HepG2 (cell line): ENCODE measurements around the gene RPLP2. TPM values are rescaled to one million over a fixed set of nuclear protein-coding genes. Genes with fewer than 3 reads are reported as not detected.
A peak's percentile ranks its signal among the peaks of the same experiment; 100 is the strongest.

Experiments
- ATAC-seq: fragments of 200-7000 bp; cut with Tn5 transposase; 3 replicates; pipeline ENCODE4 v1.9.1; 2020; ENCODE audit warnings: mild to moderate bottlenecking, moderate library complexity
- BruUV-seq: library from RNA; stranded (reverse); fragments of 400-500 nt; replicated peaks from 2 replicates; lab custom pipeline; 2021; lab: Mats Ljungman, UMichigan
- CTCF ChIA-PET: fragments of 300-600 bp; formaldehyde crosslinking; extraction: SDS; loops from one replicate; lab custom pipeline; 2021; ENCODE audit warnings: low total read pairs, inconsistent platforms, low intra/inter-chr PET ratio; lab: Yijun Ruan, JAX
- POLR2A ChIA-PET: fragments of 350-600 bp; sonication (Branson Sonifier 250); formaldehyde crosslinking; loops from one replicate; lab custom pipeline; 2020; ENCODE audit warnings: antibody characterized with exemption, inconsistent platforms; lab: Yijun Ruan, JAX
- DNase-seq: peaks from one replicate; pipeline ENCODE4 v3.0.0-alpha.2; 2015; ENCODE audit warnings: low spot score
- FAIRE-seq: peaks from 3 replicates; lab custom pipeline; 2011; peaks lifted over from hg19 to GRCh38; lab: Jason Lieb, UNC
- H2AFZ ChIP-seq: one replicate; pipeline ENCODE4 v1.6.1; 2011; ENCODE audit warnings: low read length, inconsistent platforms
- H3K27ac ChIP-seq: fragments of 300-600 bp; 3 replicates; pipeline ENCODE4 v1.8.0; 2011; ENCODE audit warnings: mixed run types, mild to moderate bottlenecking, mixed read lengths, low read length, inconsistent platforms; ENCODE audit not compliant: insufficient read depth; ENCODE audit errors: extremely low read length
- H3K27me3 ChIP-seq, 2 experiments: fragments of 200-600 bp in 1 of 2; 2 replicates in 1 of 2; 3 replicates in 1 of 2; pipeline versions ENCODE4 v1.6.0 to v1.8.0; 2011; ENCODE audit warnings: low read length in 2 of 2, mild to moderate bottlenecking in 2 of 2, moderate library complexity in 2 of 2, inconsistent platforms in 1 of 2; ENCODE audit not compliant: insufficient read depth in 2 of 2, control insufficient read depth in 1 of 2
- H3K36me3 ChIP-seq, 2 experiments: fragments of 200-600 bp in 1 of 2; replicated peaks in 1 of 2; 2 replicates in 1 of 2; 3 replicates in 1 of 2; pipeline versions ENCODE4 v1.5.1 to v1.8.0; 2011; ENCODE audit warnings: low read length in 2 of 2, inconsistent platforms in 1 of 2; ENCODE audit not compliant: insufficient read depth in 2 of 2, control insufficient read depth in 1 of 2
- H3K4me1 ChIP-seq: 2 replicates; pipeline ENCODE4 v1.5.1; 2012; ENCODE audit warnings: low read length, inconsistent platforms; ENCODE audit not compliant: insufficient read depth
- H3K4me2 ChIP-seq: 2 replicates; pipeline ENCODE4 v1.6.0; 2011; ENCODE audit warnings: low read depth, low read length, inconsistent platforms
- H3K4me3 ChIP-seq, 3 experiments: fragments of 200-600 bp in 1 of 3; sonication (generic), shearing (Covaris generic) in 1 of 3; replicated peaks in 1 of 3; 2 replicates each; pipeline ENCODE4 v1.5.1; 2011 to 2016; ENCODE audit warnings: low read length in 3 of 3, inconsistent platforms in 2 of 3, low read depth in 2 of 3, mild to moderate bottlenecking in 2 of 3, control low read depth in 1 of 3, mixed read lengths in 1 of 3; ENCODE audit not compliant: insufficient read depth in 1 of 3
- H3K79me2 ChIP-seq: one replicate; pipeline ENCODE4 v1.6.1; 2011; ENCODE audit warnings: low read length, inconsistent platforms; ENCODE audit not compliant: insufficient read depth
- H3K9ac ChIP-seq: 2 replicates; pipeline ENCODE4 v1.6.0; 2011; ENCODE audit warnings: mild to moderate bottlenecking, low read depth, low read length, inconsistent platforms; ENCODE audit not compliant: insufficient read depth
- H3K9me3 ChIP-seq: 2 replicates; pipeline ENCODE4 v1.5.1; 2012; ENCODE audit warnings: mild to moderate bottlenecking, low read length
- H4K20me1 ChIP-seq: 2 replicates; pipeline ENCODE4 v1.6.0; 2011; ENCODE audit warnings: inconsistent platforms, mild to moderate bottlenecking, low read length, moderate library complexity; ENCODE audit not compliant: insufficient read depth
- ATF5 ChIP-seq: sonication (generic); formaldehyde crosslinking; IDR thresholded peaks from 2 replicates; pipeline ENCODE4 v1.4.0; 2020; ENCODE audit warnings: mild to moderate bottlenecking, low read depth, missing genetic modification reagents
- CC2D1A ChIP-seq: sonication (generic); formaldehyde crosslinking; IDR thresholded peaks from 2 replicates; pipeline ENCODE4 v1.8.1; 2023; ENCODE audit warnings: mild to moderate bottlenecking, missing genetic modification reagents
- ELF4 ChIP-seq: sonication (generic); formaldehyde crosslinking; IDR thresholded peaks from 2 replicates; pipeline ENCODE4 v1.5.0; 2020; ENCODE audit warnings: missing genetic modification reagents, mild to moderate bottlenecking, moderate library complexity, borderline replicate concordance
- KLF13 ChIP-seq: sonication (generic); formaldehyde crosslinking; IDR thresholded peaks from 2 replicates; pipeline ENCODE4 v1.4.0; 2020; ENCODE audit warnings: mild to moderate bottlenecking, missing genetic modification reagents
- KLF15 ChIP-seq: sonication (generic); formaldehyde crosslinking; IDR thresholded peaks from 2 replicates; pipeline ENCODE4 v1.8.1; 2023; ENCODE audit warnings: borderline replicate concordance, mild to moderate bottlenecking, inconsistent platforms, missing genetic modification reagents, mixed read lengths
- KLF6 ChIP-seq: IDR thresholded peaks from 2 replicates; pipeline ENCODE4 v1.8.0; 2016; ENCODE audit warnings: missing biosample characterization, missing genetic modification reagents
- MLX ChIP-seq: IDR thresholded peaks from 2 replicates; pipeline ENCODE4 v1.6.1; 2016
- RNF2 ChIP-seq: fragments of 450-650 bp; conservative IDR thresholded peaks from 2 replicates; pipeline ENCODE4 v1.6.1; 2016; ENCODE audit warnings: low read depth
- TEF ChIP-seq: sonication (generic); formaldehyde crosslinking; IDR thresholded peaks from 2 replicates; pipeline ENCODE4 v1.5.0; 2020; ENCODE audit warnings: missing genetic modification reagents
- TFAP4 ChIP-seq: sonication (generic); IDR thresholded peaks from 2 replicates; pipeline ENCODE4 v1.6.1; 2016; ENCODE audit warnings: low read depth, borderline replicate concordance
- ZBTB10 ChIP-seq: sonication (generic); formaldehyde crosslinking; IDR thresholded peaks from 2 replicates; pipeline ENCODE4 v1.4.0; 2020; ENCODE audit warnings: missing genetic modification reagents, borderline replicate concordance
- ZC3H13 ChIP-seq: sonication (generic); formaldehyde crosslinking; IDR thresholded peaks from 2 replicates; pipeline ENCODE4 v1.8.1; 2023; ENCODE audit warnings: mild to moderate bottlenecking, missing genetic modification reagents, moderate library complexity
- ZIK1 ChIP-seq: sonication (generic); formaldehyde crosslinking; IDR thresholded peaks from 2 replicates; pipeline ENCODE4 v1.5.0; 2020; ENCODE audit warnings: mild to moderate bottlenecking, low read depth, missing genetic modification reagents, borderline replicate concordance
- ZKSCAN1 ChIP-seq: fragments of 150-350 bp; IDR thresholded peaks from 2 replicates; pipeline ENCODE4 v1.6.1; 2014; ENCODE audit warnings: low read length
- ZNF101 ChIP-seq: sonication (generic); formaldehyde crosslinking; IDR thresholded peaks from 2 replicates; pipeline ENCODE4 v1.4.0; 2020; ENCODE audit warnings: mild to moderate bottlenecking, low read depth, missing genetic modification reagents, borderline replicate concordance
- ZNF138 ChIP-seq: sonication (generic); formaldehyde crosslinking; IDR thresholded peaks from 2 replicates; pipeline ENCODE4 v1.5.0; 2020; ENCODE audit warnings: mild to moderate bottlenecking, low read depth, missing genetic modification reagents
- ZNF17 ChIP-seq: sonication (generic); formaldehyde crosslinking; IDR thresholded peaks from 2 replicates; pipeline ENCODE4 v1.5.0; 2020; ENCODE audit warnings: mild to moderate bottlenecking, missing genetic modification reagents
- ZNF441 ChIP-seq: sonication (generic); formaldehyde crosslinking; IDR thresholded peaks from 2 replicates; pipeline ENCODE4 v1.7.0; 2021; ENCODE audit warnings: missing genetic modification reagents, borderline replicate concordance
- WGBS: methylation state at CpG from one replicate; pipeline ENCODE4 v1.1.6; 2017; ENCODE audit warnings: low lambda C conversion rate; 5-methylcytosine and 5-hydroxymethylcytosine counted together
- in situ Hi-C: cut with HindIII; loops from 2 replicates; pipeline ENCODE4 v1.10.0; 2017; ENCODE audit warnings: low pct_unique_long_range_greater_than_20kb; ENCODE audit not compliant: extremely low pct_ligation_motif_present
- intact Hi-C: fragments of 100-400 bp; cut with micrococcal nuclease; formaldehyde crosslinking; loops from one replicate; pipeline ENCODE4 v1.10.0; 2022; ENCODE audit not compliant: unreplicated experiment
- polyA plus RNA-seq, 8 experiments: library from polyadenylated mRNA; depleted of rRNA in 3 of 8; stranded (reverse) in 7 of 8; unstranded in 1 of 8; fragments of >200 nt; fragmentation: Illumina TruSeq in 4 of 8; extraction: Trizol in 4 of 8; gene quantifications; 2 replicates each; pipeline versions ENCODE4 v1.2.1 to v1.2.3, GENCODE V29; 2011 to 2016; ENCODE audit warnings: low read depth in 4 of 8, missing spikeins in 1 of 8, mixed read lengths in 1 of 8; ENCODE audit not compliant: insufficient read depth in 1 of 8
- total RNA-seq, 5 experiments: library from RNA; depleted of rRNA; stranded (reverse); fragments of >200 nt; fragmentation: Illumina TruSeq; extraction: Trizol; gene quantifications; 2 replicates each; pipeline ENCODE4 v1.2.3, GENCODE V29; 2016; ENCODE audit warnings: low read depth in 1 of 5

RPLP2 gene
- total and polyA plus RNA-seq, 2 of the 13 experiments (the other 11 are each of a cell fraction or from before 2014, with no cell fraction given): 978 to 2,106 TPM

- CTCF ChIA-PET: no interaction called here
- POLR2A ChIA-PET: interaction anchor here (1.0 to 16.1 kb wide), 4 partner anchors 11 to 54 kb away, joined by 3 to 264 read pairs (median 80); partner anchors contain the start of genes PNPLA2, POLR2L, RPLP2 and TSPAN4
- WGBS: 1% methylated on average over 15 of the region's 78 CpGs
- peaks cover 11% of the 10 kb centered on the region for H3K79me2 ChIP-seq
- no peak overlapping the region for H2AFZ ChIP-seq
- H4K20me1 ChIP-seq: peaks cover 7% of the 10 kb centered on the region; the same call in 1 of the 2 replicates
- no peaks in the 10 kb centered on the region for H3K9me3 ChIP-seq
- peak overlapping the region; percentile 37 for H3K9ac ChIP-seq
- intact Hi-C loops (no loop called here), in situ Hi-C loops (no loop called here)
- H3K27me3 ChIP-seq: no peaks in the 10 kb centered on the region
- H3K4me2 ChIP-seq: peak overlapping the region; percentile 78
- peaks cover 79% of the 10 kb centered on the region for H3K4me1 ChIP-seq
- H3K4me3 ChIP-seq: peak overlapping the region; percentile 28 to 75 (median 49)
- BruUV-seq: no TSS peak
- no peaks in the 10 kb centered on the region for H3K36me3 ChIP-seq
- H3K27ac ChIP-seq: no peak overlapping the region
- FAIRE-seq: peak; percentile 49
- peak; percentile 74 for DNase-seq
- ATAC-seq: peak; percentile 58
- TF ChIP-seq ZNF17 (CRISPR knock-in tag) (no peak), TFAP4 (peak; percentile 56; the same call in 1 of the 2 replicates), ZC3H13 (CRISPR knock-in tag) (no peak), ZNF101 (CRISPR knock-in tag) (no peak), ZNF138 (no peak), CC2D1A (no peak), KLF6 (no peak), ZNF441 (CRISPR knock-in tag) (no peak), RNF2 (peak; percentile 42; the same call in 1 of the 2 replicates), ZBTB10 (CRISPR knock-in tag) (0 out of 2 replicates have a peak, but pooled peaks have one; percentile 47), ATF5 (CRISPR knock-in tag) (no peak), TEF (no peak), ELF4 (CRISPR knock-in tag) (no peak), MLX (no peak), KLF13 (peak; percentile 59; the same call in 1 of the 2 replicates), ZKSCAN1 (no peak), ZIK1 (CRISPR knock-in tag) (no peak), KLF15 (CRISPR knock-in tag) (no peak; the same call in 1 of the 2 replicates)
Measured at GRCh38 chr11:830295-831117, 20.7 kb downstream of the RPLP2 start.
